NCI-H226 (cell line): Measurements from ENCODE around the gene CADPS2.
"Not testable (repeated sequence)": the region's sequence is repeated elsewhere in the genome, so short reads cannot be mapped to it uniquely, and the experiment has no call there.

Experiments used
- DNase-seq: peaks from one replicate; pipeline ENCODE4 v3.0.0-alpha.2; 2015

CADPS2 gene

GRCh38 chr7:122702872-122703510 lies 183.3 kb downstream of the CADPS2 start, which contains the start of gene RNF148:
Gene RNF148 (minus strand): TSS chr7:122702922. CDS start chr7:122702750, 172 bp downstream.
- DNase-seq: no peak

- DNase-seq: no peak
Observed at GRCh38 chr7:122699017-122699416, 187.2 kb downstream of the CADPS2 start, which contains the start of gene RNF133. Gene RNF133 (minus strand): TSS chr7:122699117. CDS start chr7:122698918, 199 bp downstream.

DNA sequence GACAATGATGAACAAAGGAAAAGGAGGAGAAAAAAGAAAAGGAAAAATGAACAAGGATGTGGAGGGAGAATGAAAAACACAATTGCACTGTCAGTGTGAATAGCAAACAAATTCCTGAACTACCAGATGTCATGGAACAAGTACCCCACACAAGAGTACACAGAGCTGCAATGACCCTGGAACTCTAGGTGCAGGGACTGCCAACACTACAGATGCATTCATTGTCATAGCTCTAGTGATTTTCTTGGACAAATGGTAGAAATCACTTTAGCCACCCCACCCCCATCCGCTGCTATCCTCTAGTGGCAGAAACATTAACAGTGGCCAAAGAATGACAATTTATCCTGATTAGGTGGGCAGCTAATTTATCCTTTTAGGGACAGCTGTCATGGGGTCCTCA lies 190.4 kb downstream of the CADPS2 start:
- DNase-seq: no peak

DNA sequence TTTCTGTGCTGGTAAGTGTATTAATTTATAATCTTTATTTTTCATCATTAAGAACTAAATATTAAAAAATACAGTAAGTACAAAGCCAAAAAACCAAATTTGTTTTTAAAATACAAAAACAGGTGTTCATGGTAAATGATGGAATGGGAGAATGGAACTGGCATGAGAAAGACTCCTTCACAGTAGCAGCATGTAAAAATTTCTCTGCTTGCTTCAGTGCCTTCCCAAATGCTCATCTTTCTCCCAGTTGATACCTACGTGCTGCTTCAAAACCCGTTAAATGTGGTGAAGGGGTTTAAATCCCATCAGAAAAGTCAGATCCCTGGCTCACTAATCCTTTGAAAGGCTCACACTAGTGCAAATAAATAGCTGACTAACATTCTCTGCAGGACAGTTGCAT lies 191.6 kb downstream of the CADPS2 start:
- DNase-seq: no peak

DNA sequence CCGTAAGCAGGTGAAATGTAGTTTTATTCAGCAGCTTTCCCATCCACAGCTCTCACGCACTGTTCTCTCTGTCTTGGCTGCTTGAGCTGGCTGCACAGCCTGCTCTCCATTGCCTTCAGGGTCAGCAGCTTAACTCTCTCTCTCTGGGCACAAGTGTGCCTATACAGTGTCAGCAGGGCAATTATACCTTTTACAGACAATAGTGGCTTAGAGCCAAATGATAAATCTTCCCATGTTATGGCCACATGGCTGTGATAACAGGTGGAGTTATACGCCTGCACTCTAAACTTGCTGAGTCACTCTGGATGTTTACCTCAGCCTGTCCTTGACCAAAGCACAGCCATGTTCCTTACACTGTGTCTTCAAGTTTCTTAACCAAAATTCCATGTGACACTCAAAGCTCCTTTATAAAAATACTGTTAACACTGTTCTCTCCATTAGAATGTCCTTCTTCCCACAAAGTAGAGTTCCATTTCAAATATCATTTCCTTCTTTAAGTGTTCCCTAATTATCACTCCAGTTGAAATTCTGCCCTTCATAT lies 193.4 kb downstream of the CADPS2 start:
- no peak for DNase-seq

GRCh38 chr7:122691569-122692235 lies 194.6 kb downstream of the CADPS2 start:
- DNase-seq: no peak

DNA sequence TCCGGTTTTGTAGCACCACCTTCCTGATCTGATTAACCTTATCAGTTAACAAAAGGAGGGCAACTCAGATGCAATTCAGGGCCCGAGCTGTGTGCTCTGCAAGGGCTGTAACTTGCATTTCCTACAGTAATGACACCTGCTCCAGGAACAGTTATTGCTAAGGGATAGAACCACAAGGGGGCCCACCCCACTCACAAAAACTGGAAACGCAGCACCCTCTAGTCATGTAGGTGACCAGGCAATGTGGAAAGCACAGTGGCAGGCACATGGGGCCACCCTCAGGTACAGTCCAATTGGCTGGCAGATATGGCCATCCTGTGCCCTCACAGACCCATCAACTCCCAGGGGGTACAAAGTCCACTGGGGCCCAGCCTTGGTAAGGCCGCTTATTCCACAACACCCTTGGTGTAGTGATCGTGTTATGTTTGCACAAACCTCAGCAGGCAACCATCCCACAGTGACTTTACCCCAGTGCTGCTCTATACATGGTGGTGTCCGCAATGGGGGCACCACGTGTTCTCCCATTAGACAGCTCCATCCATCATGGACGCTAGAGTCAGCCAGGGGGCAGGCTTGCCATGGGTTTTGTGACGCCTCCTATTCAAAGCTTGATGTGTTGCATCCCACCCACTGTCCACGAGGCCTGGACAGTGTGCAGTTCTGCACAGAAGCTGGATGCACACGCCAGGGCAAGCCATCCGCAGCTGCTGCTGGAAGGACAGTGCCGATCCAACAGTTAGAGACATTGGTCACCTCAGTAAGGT lies 196.7 kb downstream of the CADPS2 start:
- DNase-seq: no peak

DNA sequence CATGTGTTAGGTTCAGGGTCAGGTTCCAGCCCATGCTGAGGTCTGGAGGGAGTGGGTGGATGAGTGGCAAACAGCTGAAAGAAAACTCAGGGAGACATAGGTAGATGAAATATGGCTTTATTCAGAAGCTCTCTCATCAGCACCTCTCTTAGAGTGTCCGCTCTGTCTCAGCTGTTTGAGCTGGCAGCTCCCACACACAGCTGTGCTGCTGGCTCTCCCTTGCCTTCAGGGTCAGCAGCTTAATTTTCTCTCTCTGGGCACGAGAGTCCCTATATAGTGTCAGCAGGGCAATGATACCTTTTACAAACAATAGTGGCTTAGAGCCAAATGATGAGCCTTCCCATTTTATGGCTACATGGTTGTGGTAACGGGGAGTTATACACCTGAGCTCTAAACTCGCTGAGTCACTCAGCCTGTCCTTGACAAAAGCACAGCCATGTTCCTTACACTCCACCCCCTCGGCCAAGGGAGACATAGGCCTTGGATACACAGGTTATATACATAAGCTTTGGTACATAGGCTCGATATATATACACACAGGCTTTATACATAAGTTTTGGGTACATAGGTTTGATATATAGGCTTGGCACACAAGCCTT lies 197.8 kb downstream of the CADPS2 start:
- no peak for DNase-seq

DNA sequence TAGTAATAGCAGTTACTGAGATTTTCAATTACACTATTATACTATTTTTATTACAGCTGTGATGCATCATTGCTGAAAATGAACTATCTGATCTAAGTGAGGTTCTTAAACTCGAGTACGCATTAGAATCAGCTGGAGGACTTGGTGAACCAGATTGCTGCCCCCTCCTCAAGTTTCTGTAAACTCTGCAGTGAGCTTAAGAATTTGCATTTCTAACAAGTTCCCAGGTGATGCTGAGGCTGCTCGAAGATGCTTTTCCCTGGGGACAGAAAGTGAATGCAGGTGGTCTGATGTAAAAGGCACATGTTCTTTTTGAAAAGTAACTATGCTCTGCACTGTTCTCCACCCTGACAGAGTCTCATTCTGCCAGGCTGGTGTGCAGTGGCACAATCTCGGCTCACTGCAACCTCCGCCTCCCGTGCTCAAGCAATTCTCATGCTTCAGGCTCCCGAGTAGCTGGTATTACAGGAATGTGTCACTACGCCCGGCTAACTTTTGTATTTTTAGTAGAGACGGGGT lies 199.8 kb downstream of the CADPS2 start:
- no peak for DNase-seq

GRCh38 chr7:122684504-122684903 lies 201.8 kb downstream of the CADPS2 start:
- no peak for DNase-seq

DNA sequence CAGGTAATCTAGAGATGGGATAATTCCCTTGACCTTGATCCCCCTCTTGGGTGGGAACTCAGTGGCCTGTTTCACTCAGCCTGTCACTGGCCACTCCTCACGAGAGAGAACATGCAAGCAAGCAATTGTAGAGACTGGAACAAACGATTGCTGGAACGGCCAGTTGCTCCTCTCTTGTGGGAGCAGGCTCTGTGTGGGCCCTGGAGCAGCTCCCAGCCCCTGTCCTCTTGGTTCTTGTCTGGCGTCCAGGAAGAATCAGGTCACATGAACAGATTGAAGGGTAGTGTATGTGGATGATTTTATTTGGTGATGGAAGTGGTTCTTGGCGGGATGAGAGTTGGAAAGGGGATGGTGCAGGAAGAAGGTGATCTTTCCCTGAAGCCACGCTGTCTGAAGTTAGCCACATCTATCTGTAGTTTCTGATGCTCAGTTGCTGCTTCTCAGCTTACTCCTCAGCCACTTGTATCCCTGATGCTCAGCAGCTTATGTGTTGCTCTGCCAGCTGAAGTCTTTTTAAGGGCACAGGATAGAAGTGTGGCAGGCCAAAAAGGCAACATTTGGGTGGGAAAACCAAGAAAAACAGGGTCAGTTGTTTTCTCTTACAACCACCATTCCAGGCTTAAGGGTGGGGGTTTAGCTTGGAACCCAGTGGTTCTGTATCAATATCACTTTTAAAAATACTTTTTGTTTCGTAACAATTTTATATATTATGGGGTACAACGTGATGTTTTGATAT lies 203.3 kb downstream of the CADPS2 start:
- DNase-seq: no peak

DNA sequence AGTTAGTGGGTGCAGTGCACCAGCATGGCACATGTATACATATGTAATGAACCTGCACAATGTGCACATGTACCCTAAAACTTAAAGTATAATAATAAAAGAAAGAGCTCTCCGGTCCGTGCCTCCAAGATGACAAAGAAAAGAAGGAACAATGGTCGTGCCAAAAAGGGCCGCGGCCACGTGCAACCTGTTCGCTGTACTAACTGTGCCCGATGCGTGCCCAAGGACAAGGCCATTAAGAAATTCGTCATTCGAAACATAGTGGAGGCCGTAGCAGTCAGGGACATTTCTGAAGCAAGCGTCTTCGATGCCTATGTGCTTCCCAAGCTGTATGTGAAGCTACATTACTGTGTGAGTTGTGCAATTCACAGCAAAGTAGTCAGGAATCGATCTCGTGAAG lies 205.1 kb downstream of the CADPS2 start:
- not testable (repeated sequence) for DNase-seq

- no peak for DNase-seq
Observed at GRCh38 chr7:122679813-122680212, 206.4 kb downstream of the CADPS2 start.

- DNase-seq: not testable (repeated sequence)
Observed at GRCh38 chr7:122679269-122679709, 207.0 kb downstream of the CADPS2 start.

- no peak for DNase-seq
Observed at GRCh38 chr7:122677149-122677548, 209.1 kb downstream of the CADPS2 start.

DNA sequence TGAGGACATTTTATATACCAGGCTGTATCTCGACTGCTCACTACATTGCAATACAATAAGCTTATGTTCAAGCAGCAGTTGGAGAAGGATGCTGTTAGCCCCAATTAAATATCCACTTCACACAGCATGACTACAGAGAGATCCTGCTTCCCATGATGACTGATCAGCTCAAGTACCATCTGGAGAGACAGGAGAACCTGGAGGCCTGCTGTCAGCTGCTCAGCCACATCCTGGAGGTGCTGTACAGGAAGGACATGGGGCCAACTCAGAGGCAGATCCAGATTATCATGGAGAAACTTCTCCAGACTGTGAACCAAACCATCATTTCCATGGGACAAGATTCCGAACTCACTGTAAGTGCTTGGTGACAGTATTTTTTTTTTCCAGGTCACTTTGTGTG lies 209.8 kb downstream of the CADPS2 start:
- no peak for DNase-seq

GRCh38 chr7:122675621-122676020 lies 210.6 kb downstream of the CADPS2 start:
- no peak for DNase-seq

- DNase-seq: no peak
Observed at GRCh38 chr7:122675011-122675410, 211.2 kb downstream of the CADPS2 start.

- DNase-seq: no peak
Observed at GRCh38 chr7:122674502-122674901, 211.8 kb downstream of the CADPS2 start.

GRCh38 chr7:122673951-122674350 lies 212.3 kb downstream of the CADPS2 start:
- DNase-seq: no peak

- DNase-seq: no peak
Observed at GRCh38 chr7:122672536-122672935, 213.7 kb downstream of the CADPS2 start.

- no peak for DNase-seq
Observed at GRCh38 chr7:122663733-122664132, 222.5 kb downstream of the CADPS2 start.
